NCI-H526 treated with DMSO at 0.1 percent for 48 hours (cell line): Measurements from ENCODE around the gene GMNC.

Experiments
- DNase-seq: peaks from one replicate; lab custom pipeline; 2025; lab: John Stamatoyannopoulos, UW

Gene GMNC

DNA sequence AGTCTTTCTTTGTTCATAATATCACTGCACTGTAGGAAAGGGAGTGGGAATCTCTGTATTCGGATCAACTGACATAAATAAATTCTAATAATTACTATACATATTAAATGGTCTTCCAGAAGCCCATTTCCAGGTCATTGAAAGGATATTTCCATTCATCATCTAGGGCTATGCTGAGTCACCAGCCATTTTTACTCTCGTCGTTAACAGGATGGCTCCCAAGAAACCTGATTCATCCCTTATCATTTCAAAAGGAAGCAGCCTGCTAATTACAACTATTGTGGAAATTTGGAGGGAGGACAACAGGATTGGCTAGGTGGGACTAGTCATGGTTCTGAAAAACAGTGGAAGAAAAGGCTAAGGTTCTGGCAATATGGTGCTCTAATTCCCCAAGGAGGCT is 13.6 kb downstream of the GMNC start:
- DNase-seq, result no peak

DNA sequence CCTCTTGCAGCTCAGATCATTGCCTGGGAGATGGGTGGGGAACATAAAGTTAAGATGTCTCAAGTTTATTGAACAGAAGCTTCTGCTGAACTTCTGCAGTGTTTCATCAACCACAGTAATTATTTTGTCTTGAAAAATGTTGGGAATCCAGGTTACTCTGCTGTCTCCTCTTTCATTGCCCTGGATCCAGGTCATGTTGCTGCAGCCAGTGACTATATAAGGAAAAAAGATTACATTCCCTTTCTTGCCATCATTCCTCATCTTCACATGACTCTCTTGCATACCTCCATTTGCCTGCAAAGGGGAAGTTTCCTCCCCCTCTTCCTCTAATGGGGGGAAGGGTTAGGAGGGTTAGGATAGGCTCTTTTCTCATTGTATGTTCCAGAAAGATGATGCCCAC is 15.1 kb downstream of the GMNC start:
- DNase-seq, result no peak

DNA sequence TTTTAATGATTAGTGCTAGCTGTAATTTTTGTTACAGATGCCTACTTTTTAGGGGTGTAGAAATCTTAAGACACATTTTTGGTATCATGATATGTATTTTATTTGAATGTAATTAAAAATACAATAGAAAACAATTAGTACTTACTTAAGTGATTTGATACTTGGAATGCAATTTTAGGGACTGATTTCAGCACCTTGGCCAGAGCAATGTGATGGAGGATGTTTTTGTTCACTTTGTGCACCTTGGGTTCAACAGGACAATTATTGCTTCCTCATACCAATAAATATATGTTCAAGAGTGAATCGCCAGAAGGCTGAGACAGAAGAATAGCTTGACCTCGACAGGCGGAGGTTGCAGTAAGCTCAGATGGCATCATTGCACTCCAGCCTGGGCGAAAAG is 22.3 kb downstream of the GMNC start:
- no peak for DNase-seq

DNA sequence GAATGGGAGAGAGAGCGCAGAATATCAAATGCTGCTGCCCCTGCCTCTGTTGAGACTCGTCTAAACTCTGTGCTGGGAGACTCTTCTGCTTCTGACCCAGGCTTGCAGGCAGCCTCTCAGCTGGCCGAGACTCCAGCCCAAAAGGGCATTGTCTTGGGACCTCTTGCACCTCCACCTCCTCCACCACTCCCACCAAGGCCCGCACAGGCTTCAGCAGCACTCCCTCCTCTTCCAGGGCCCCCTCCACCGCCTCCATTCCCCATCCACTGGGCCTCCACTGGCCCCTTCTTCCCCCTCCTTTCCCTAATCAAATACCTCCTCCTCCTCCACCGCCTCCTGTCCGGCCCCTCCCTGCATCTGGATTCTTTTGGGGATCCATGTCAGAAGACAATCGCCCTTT is 31.3 kb downstream of the GMNC start:
- DNase-seq, result no peak

DNA sequence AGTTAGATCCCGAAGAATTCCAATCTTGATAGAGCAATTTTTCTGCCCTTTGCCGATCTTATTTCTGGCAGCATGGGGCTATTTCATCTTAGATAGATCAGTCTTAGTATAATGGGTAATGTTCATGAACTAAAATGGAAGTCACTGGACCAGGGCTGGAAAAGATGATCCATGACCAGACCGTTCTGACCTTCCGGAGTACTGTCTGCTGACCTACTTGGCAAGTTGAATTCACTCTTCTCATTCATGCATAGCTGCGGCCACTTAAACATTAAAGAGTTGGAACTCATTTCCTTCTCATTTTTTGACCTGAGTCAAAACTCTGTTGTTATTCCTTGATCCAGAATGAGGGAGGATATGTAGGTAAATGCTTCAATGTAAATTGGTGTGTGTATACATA is 32.5 kb downstream of the GMNC start:
- no peak for DNase-seq

DNA sequence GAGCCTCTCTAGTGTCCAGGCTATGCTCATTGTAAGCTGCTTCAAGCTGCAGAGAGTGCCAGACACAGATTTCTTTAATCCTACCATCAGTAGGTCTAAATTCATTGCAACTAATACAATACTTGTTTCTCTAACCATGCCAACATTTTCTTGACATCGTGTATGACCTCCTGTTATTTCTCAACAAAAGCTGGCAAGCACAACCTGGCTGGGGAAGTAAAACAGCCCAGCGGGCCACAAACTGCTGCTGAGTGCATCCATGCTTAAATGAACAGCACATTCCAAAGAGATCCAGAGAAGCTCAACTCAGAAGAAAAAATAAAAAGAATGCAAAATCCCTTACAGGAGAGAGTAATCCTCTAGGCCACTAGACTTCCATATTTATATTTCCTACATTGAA is 36.5 kb downstream of the GMNC start:
- DNase-seq, result no peak

DNA sequence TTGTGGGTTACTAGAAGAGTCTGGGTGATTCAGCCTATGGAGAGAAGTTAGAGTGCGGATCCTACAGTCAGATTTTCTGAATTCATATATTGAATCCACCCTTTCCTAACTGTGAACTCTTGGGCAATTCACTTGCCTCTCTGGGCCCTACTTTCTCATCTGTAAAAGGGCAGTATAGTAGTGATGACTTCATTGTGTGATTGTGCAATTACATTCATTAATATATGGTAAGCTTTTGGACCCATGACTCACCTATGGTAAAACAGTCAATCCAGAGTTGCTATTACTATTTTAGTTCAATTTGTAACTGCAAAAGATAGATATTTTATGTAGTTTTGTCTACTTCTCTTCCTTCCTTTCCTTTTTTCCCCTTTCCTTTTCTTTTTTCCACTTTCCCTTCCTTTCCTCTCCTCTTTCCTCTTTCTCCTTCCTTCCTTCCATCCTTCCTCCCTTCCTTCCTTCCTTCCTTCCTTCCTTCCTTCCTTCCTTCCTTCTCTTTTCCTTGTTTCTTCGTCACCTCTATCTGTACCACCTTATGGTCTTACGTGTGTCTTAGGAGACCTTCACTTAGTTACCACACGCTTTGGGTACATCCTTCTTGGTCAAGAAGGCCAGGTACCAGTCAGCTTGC is 37.0 kb downstream of the GMNC start:
- DNase-seq, result no peak

DNA sequence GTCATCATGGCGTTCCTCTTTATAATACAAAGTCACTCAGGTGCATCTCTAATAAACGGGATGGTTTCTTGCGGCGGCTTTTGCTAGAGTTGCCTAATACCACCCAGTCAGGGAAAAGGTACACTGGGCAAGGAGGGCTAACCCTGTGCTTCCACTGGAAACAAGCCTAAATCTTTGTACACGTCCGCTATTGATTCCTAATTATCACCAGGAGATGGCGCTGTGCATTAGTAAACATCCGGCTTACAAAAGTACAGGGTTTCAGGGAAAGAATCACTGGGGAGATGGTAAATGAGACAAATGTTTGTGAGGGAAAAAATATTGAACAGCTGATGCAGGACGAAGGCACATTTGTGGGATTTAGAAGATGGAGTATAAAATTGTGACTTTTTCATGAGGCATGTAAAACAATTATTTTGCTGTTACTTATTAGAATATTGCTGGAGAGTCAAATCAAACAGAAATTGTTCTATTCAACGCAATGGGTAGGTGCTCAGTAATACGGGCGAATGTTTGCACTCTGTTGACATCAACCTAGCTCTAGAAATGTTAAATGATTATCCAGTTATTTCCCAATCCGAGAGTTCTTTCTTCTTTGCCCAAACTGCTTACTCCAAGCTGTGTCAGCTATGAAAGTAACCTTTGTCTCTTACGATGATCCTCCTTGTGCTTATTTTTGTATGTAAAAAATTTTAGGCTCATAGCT is 50.6 kb downstream of the GMNC start:
- DNase-seq, result peak; percentile 39

DNA sequence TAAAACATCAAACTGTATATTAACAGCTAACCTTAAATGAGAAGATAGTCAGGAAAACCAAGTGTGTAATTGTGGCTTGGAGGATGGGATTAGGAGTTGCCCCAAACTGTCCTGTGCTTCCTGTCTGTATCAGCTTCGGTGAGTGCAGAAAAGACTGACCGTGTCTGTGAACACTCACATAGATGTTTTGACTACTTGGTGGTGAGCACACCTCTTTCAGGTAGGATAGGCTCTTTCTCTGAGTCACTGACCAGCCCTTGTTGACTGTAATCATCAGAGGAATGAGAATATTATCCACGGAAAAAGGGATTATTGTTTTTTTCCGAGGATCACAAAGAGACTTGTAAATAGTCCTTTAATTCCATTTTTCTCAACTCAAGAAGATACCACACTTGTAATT is 51.5 kb downstream of the GMNC start:
- no peak for DNase-seq

DNA sequence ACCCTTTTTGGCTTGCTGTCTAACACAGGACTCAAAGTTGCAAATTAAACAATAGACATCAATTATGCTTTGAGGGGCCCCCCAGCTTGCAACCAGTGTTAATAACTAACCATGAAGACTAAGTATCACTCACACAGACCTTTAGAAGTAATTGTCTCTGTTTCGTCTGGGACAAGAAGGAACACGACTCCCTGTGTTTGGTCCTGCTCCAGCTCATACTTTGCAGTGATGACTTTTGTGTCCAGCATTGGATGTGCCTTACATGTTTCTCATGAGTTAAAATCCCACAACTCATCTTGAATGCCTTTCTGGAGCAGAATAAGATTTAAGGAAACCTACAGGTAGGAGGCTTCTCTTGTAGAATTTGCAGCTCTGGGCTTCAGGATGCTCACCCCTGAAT is 53.1 kb downstream of the GMNC start:
- no peak for DNase-seq

DNA sequence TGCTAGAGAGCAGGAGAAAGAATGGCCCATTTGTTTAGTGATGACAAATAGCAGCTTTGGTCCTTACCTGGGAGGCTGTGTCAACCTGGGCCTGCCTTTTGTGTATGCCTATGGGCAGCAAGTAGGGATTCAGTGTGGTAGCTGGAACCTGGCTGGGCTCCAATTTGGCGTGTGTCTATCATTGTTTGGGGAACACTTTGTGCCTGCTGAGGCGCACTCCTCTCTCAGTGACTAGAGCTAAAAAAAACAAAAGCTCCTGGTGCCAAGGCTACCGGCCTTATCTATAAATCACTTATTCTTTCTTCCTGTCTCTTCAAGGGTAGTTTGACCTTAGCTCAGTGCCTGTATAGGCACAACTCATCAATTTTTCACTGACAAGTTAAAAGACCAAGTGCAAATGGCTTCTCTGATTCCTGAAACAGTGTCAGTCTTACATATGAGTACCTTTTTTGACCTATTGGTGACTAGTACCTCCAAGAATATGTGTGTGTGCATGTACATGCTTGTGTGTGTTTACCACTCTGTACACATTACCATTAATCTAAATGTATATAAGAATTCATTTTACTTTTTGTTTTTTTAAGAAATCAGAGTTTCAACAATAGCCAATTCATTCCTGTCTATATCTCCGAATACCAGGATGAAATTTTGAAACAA is 54.6 kb downstream of the GMNC start:
- no peak for DNase-seq
